Measurements from ENCODE around the gene COPS6.

DNA sequence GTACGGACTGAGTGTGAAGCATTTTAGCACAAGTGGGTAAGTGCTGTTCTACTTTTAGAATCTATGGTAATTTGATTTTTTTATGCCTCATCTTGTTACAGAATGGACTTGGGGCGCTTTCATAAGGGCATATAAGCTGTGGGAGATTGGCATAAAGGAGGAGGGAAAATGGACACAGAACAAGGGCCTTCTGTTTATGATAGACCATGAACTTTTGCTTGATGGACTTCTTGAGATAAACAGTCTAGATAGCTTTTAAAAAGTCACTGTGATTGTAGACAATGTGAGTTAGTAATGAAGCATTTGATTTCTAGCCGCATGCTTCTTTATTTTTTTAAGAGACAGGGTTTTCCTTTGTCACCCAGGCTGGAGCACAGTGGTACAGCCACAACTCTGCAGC is 37.2 kb upstream of the COPS6 start:
- TF ChIP-seq, protein P1, sequence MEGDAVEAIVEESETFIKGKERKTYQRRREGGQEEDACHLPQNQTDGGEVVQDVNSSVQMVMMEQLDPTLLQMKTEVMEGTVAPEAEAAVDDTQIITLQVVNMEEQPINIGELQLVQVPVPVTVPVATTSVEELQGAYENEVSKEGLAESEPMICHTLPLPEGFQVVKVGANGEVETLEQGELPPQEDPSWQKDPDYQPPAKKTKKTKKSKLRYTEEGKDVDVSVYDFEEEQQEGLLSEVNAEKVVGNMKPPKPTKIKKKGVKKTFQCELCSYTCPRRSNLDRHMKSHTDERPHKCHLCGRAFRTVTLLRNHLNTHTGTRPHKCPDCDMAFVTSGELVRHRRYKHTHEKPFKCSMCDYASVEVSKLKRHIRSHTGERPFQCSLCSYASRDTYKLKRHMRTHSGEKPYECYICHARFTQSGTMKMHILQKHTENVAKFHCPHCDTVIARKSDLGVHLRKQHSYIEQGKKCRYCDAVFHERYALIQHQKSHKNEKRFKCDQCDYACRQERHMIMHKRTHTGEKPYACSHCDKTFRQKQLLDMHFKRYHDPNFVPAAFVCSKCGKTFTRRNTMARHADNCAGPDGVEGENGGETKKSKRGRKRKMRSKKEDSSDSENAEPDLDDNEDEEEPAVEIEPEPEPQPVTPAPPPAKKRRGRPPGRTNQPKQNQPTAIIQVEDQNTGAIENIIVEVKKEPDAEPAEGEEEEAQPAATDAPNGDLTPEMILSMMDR (IDR thresholded peaks at IDR 0.05): no peak
- no peak for TF ChIP-seq POLR2A (IDR thresholded peaks at IDR 0.05)
